Thoracic aorta (tissue), 2 donors: ENCODE data around the gene MED8. TPM values are rescaled to one million over a fixed set of nuclear protein-coding genes. Genes with fewer than 3 reads are reported as not detected.

ENCODE experiments used
- ATAC-seq: fragments of 150-250 bp; one replicate; pipeline ENCODE4 v1.8.0; 2017; ENCODE audit warnings: low read depth; ENCODE audit not compliant: insufficient number of reproducible peaks, low FRiP score
- DNase-seq: peaks from one replicate; pipeline ENCODE4 v3.0.0-alpha.2; 2020; ENCODE audit warnings: low spot score
- H3K27ac ChIP-seq, 2 donors: fragments of 200-600 bp; sonication (generic); 1 replicate in 1 of 2; 2 replicates in 1 of 2; pipeline ENCODE4 v1.5.1; 2016; ENCODE audit warnings: mild to moderate bottlenecking in 2 of 2, moderate library complexity in 2 of 2
- H3K27me3 ChIP-seq: fragments of 200-600 bp; sonication (generic); replicated peaks from 2 replicates; pipeline ENCODE4 v1.6.0; 2016; ENCODE audit warnings: mild to moderate bottlenecking; ENCODE audit not compliant: insufficient read depth
- H3K36me3 ChIP-seq: fragments of 200-600 bp; sonication (generic); one replicate; pipeline ENCODE4 v1.5.1; 2016
- H3K4me1 ChIP-seq, 2 donors: fragments of 200-600 bp; sonication (generic); 1 replicate in 1 of 2; 2 replicates in 1 of 2; pipeline versions ENCODE4 v1.5.1 to v1.6.0; 2016; ENCODE audit warnings: low read depth in 2 of 2, mild to moderate bottlenecking in 1 of 2; ENCODE audit not compliant: control insufficient read depth in 1 of 2
- H3K4me3 ChIP-seq: fragments of 200-600 bp; sonication (generic); 2 replicates; pipeline ENCODE4 v1.5.1; 2016; ENCODE audit warnings: mild to moderate bottlenecking
- H3K9me3 ChIP-seq: fragments of 200-600 bp; sonication (generic); 2 replicates; pipeline ENCODE4 v1.5.1; 2016
- total RNA-seq, 2 donors: library from RNA; depleted of rRNA; stranded (reverse); fragments of >200 nt; gene quantifications; one replicate each; pipeline versions ENCODE4 v1.1.0 to v1.2.3, GENCODE V29; 2016
- TF ChIP-seq, protein P1 (sequence below): fragments of 200-600 bp; sonication (generic); IDR thresholded peaks from one replicate; pipeline ENCODE4 v1.5.1; 2019; ENCODE audit warnings: antibody characterized with exemption

Gene MED8
- total RNA-seq, 2 donors from 2014 or later = 33.8 to 52.7 TPM

DNA sequence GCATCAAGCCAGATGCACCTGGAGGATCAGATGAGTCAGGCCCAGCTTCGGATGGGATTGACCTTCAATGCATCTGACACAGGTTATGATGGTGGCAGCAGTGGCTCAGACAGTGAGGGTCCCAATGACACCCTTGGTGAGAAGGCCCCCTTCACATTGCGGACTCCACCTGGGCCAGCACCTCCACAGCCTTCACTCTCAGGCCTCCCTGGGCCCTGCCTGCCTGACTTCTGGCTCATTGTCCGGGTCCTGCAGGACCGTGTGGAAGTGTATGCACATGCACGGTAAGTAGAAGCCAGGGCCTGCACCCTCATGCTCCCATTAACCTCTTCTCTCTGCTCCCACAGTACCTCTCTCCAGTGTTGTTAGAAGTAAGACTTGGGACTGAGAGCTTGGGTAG is 43.3 kb upstream of the MED8 start:
- TF ChIP-seq, protein P1, sequence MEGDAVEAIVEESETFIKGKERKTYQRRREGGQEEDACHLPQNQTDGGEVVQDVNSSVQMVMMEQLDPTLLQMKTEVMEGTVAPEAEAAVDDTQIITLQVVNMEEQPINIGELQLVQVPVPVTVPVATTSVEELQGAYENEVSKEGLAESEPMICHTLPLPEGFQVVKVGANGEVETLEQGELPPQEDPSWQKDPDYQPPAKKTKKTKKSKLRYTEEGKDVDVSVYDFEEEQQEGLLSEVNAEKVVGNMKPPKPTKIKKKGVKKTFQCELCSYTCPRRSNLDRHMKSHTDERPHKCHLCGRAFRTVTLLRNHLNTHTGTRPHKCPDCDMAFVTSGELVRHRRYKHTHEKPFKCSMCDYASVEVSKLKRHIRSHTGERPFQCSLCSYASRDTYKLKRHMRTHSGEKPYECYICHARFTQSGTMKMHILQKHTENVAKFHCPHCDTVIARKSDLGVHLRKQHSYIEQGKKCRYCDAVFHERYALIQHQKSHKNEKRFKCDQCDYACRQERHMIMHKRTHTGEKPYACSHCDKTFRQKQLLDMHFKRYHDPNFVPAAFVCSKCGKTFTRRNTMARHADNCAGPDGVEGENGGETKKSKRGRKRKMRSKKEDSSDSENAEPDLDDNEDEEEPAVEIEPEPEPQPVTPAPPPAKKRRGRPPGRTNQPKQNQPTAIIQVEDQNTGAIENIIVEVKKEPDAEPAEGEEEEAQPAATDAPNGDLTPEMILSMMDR = no peak
- Histone ChIP-seq H3K9me3 (no peaks in the 10 kb centered on the region), H3K4me1 (peaks cover 0 to 9% of the 10 kb centered on the region in 2 donors), H3K27ac (no peak overlapping the region), H3K4me3 (no peak overlapping the region), H3K27me3 (no peaks in the 10 kb centered on the region), H3K36me3 (peaks cover 65% of the 10 kb centered on the region)
- ATAC-seq = no peak
- DNase-seq = no peak

DNA sequence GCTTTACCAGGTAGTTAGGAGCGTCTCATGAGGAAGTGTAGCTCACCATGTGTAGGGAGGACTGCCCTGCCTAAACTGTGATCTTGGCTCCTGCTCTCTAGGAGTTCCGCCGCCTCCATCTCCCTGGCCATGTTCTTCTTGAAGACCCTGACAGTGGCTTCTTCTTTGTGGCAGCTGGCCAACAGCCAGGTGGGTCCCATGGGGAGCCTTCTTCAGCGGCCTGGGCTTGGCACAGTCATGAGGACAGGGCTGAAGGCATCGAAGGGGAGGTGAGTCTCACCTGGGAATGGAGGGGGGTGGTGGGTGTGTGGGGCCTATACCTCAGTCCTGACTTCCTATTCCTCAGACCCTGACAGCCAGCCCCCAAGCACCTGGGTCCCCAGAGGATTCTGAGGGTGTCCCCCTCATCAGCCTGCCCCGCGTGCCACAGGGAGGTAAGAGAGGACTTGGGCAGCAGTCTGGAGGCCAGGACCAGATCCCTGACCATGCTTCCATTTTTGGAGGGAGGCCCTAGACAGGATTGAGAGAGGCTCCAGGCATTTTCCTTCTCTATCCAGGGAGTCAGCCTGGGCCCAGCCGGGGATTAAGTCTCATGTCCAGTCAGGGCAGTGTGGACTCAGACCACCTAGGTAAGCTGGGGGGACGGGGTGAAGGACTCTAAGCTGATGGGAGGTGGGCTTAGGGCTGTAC is 42.7 kb upstream of the MED8 start:
- no peaks in the 10 kb centered on the region for H3K27me3 ChIP-seq
- H3K4me1 ChIP-seq = peaks cover 0 to 9% of the 10 kb centered on the region in 2 donors
- DNase-seq (no peak), ATAC-seq (no peak)
- H3K4me3 ChIP-seq = no peak overlapping the region
- TF ChIP-seq, protein P1 = no peak
- H3K27ac ChIP-seq = no peak overlapping the region
- no peaks in the 10 kb centered on the region for H3K9me3 ChIP-seq
- H3K36me3 ChIP-seq = peaks cover 65% of the 10 kb centered on the region

DNA sequence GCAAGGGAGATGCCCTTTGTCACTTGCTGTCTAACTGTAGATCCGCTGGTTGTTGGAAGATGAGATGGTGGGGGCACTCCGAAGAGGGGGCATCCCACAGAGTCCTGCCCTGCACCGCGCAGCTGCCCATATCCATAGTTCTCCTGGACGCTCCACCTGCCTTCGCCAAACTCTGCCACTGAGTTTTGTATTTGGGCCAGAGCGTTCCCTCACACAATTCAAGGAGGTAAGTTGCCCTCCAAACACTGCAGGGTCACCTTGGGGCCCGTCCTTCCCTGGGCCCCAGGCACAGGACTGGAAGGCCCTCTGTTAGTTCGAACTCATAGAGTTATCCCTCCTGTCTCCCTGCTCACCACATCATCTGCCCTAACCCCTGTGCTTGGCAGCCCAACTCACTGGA is 42.1 kb upstream of the MED8 start:
- Histone ChIP-seq H3K27ac (no peak overlapping the region), H3K36me3 (peaks cover 70% of the 10 kb centered on the region), H3K4me3 (no peak overlapping the region), H3K9me3 (no peaks in the 10 kb centered on the region), H3K4me1 (peaks cover 0 to 9% of the 10 kb centered on the region in 2 donors), H3K27me3 (no peaks in the 10 kb centered on the region)
- DNase-seq (no peak), ATAC-seq (no peak)
- TF ChIP-seq, protein P1 = no peak

DNA sequence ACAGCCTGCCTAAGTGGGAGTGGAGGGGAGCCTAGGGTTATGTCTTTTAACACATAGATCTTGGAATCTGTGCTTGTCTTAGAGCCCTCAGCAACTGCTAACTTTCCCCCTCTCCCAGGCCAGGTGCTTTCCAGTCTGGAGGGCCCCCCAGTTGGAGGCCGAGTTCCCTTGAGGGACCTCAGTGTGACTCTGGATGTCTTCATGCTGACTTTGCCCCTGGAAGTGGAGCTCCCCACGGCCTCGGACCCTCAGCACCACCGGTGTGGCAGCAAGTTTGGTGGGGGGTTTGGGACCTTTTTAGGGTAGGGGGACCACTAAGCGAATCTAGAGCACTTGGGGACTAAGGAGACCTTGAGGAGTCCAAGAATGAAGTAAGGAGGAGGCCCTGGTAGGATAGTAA is 41.2 kb upstream of the MED8 start:
- Histone ChIP-seq H3K9me3 (no peaks in the 10 kb centered on the region), H3K4me3 (no peak overlapping the region), H3K27ac (no peak overlapping the region), H3K27me3 (no peaks in the 10 kb centered on the region), H3K36me3 (peaks cover 79% of the 10 kb centered on the region), H3K4me1 (peaks cover 0 to 9% of the 10 kb centered on the region in 2 donors)
- TF ChIP-seq, protein P1 = no peak
- DNase-seq = no peak
- no peak for ATAC-seq

DNA sequence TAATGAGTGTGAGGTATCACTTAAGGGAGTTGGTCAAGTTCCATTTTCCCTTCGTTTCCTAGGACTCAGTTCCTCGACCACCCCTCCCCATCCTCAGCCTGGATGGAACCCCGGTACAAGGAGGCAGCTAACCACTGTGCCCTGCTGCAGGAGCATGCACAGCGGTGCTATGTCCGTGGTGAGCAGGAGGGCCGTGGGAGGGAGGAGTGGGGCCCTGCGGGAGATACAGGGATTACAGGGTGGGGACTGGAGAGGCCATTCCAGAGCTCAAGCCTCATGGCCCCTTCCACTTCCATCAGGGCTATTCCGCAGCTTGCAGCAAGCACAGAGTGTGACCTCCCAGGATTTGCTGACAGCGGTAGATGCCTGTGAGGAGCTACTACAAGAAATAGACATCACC is 38.3 kb upstream of the MED8 start:
- Histone ChIP-seq H3K9me3 (no peaks in the 10 kb centered on the region), H3K4me1 (no peaks in the 10 kb centered on the region), H3K36me3 (peaks cover 87% of the 10 kb centered on the region), H3K27ac (no peak overlapping the region), H3K4me3 (no peak overlapping the region), H3K27me3 (no peaks in the 10 kb centered on the region)
- DNase-seq (no peak), ATAC-seq (no peak)
- TF ChIP-seq, protein P1 = no peak
